GM18505 (cell line): ENCODE measurements around the gene DHX34.

Experiments used
- ATAC-seq: cut with Tn5 transposase; IDR thresholded peaks from one replicate; pipeline ENCODE4 v1.9.1; 2021; ENCODE audit not compliant: unreplicated experiment
- POLR2A ChIP-seq: IDR thresholded peaks from 4 replicates; pipeline ENCODE4 v1.6.1; 2011; ENCODE audit warnings: borderline replicate concordance; ENCODE audit not compliant: insufficient read depth, insufficient read length; ENCODE audit errors: extremely low read depth

Gene DHX34

GRCh38 chr19:47417107-47417745 lies 68.1 kb downstream of the DHX34 start:
- no peak for ATAC-seq
- no peak for TF ChIP-seq POLR2A

DNA sequence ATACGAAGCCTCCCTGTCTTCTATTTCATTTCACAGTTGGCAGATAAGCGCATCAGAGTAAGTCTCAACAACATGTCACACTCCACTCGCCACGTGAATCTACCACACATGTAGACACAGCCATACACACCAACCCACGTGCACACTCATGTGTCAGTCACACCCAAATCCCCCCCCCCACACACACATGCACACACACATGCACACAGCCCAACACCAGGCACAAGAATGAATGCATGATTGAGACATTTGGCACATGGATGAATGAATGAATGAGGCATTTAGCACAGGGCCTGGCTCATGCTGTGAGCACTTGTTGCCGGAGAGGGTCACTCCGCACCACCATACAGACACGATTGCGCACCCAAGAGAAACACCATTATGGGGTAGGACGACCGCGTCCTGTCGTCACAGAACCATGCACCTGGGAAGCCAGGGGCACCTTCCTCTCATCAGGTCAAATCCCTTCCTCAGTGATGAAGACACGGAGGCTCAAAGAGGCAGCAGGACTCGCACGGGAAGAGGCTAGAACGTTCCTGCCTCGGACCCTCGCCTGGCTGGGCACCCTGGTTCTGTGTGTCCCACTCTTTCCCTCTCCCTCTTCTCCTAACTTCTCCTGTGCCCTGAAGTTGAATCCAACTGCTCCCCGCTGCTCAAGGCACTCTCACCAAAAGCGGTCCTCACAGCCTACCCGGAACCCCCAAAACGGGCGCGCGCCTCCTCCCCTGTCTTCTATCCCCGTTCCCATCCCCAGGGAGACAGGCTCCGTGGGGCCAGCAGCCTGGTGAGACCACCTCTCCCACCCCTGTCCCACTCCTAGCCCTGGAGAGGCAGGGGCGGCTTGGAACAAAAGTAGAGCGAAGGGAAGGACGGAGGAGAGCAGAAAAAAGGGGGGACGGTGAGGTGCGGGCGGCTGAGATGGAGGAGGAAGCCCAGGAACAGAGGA lies 68.9 kb downstream of the DHX34 start:
- no peak for ATAC-seq
- TF ChIP-seq POLR2A = no peak

DNA sequence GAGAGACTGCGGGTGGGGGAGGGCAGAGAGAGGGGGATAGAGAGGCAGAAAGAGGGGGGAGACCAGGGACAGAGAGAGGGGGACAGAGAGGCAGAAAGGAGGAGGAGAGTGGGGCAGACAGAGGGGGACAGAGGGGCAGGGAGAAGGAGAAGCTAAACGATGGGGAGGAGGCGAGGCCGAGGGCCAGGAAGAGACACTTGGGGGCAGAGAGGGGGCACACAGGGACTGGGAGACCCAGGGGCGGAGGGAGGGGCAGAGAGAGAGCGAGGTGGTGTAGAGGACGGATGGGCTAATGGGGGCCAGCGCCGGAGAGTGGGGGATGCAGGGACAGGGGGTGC lies 69.5 kb downstream of the DHX34 start:
- no peak for ATAC-seq
- no peak for TF ChIP-seq POLR2A

GRCh38 chr19:47419030-47419783 lies 70.1 kb downstream of the DHX34 start, which contains the start of gene MEIS3:
TSS of gene MEIS3 (minus strand) at chr19:47419527. CDS start at chr19:47419081, 446 bp downstream.
- no peak for ATAC-seq
- no peak for TF ChIP-seq POLR2A

DNA sequence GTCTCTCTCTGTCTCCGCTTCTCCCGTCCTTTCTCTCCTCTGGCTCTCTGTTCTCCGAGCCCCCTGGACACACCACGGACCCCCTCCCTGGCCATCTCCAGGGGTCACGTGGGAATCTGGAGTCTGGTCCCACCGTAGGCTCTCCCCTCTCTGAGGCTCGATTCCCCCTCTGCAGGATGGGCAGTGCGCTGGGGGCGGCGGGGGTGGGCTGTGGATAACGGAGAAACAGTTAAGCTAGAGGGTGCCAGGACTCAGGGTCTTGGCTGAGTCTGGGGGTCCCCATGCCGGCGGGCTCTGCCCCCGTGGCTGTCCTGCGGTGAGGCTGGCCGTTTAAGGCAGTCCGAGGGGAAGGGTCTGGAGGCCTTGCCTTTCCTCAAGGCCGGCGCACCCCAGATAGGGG lies 70.7 kb downstream of the DHX34 start:
- no peak for ATAC-seq
- TF ChIP-seq POLR2A = no peak

DNA sequence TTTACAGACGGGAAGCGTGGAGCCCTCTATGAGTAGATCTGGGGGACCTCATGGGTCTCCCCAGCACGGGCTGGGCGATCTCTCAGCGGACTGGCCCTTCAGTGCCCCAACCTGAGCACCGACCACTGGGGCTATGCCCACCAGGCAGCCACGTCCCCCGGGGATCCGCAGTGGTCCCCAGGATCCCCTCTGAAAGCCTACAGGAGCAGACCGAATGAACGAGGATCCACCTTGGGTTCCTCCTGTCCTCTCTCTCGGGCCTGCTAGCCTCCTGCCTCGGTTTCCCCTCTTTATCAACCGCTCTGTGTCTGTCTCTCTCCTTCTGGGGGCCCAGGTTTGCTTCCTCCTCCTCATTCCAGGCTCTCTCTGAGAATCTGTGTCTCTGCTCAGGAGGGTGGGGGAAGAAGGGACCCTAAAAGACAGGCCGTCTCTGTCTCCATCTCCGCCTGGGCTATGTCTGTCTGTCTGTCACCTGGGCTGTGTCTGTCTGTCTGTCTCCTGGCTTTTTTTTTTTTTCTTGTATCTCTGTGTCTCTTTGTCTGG lies 72.2 kb downstream of the DHX34 start:
- ATAC-seq = no peak
- no peak for TF ChIP-seq POLR2A

GRCh38 chr19:47421844-47422395 lies 72.8 kb downstream of the DHX34 start:
- TF ChIP-seq POLR2A = no peak
- no peak for ATAC-seq

DNA sequence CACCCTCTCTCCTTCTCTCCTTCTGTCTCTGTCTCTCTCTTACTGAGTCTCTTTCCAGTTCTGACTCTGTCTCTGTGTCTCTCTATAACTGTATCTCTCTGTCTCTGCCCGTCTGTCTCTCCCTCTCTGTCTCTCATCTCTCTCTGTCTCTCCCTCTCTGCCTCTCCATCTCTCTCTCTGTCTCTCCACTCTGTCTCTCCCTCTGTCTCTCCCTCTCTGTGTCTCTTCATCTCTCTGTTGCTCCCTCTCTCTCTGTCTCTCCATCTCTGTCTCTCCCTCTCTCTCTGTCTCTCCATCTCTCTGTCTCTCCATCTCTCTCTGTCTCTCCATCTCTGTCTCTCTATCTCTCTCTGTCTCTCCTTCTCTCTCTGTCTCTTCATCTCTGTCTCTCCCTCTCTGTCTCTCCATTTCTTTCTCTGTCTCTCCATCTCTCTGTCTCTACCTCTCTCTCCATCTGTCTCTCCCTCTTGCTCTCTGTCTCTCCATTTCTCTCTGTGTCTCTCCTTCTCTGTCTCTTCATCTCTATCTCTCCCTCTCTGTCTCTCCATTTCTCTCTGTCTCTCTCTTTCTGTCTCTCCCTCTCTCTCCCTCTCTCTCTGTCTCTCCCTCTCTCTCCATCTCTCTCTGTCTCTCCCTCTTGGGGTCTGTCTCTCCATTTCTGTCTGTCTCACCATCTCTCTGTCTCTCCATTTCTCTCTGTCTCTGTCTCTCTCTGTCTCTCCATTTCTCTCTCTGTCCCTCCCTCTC lies 73.5 kb downstream of the DHX34 start:
- no peak for ATAC-seq
- TF ChIP-seq POLR2A = no peak

- no peak for ATAC-seq
- TF ChIP-seq POLR2A = no peak
Measured at GRCh38 chr19:47423203-47423882, 74.2 kb downstream of the DHX34 start.

- peak; percentile 47 for ATAC-seq
- no peak for TF ChIP-seq POLR2A
Measured at GRCh38 chr19:47427241-47428176, 78.4 kb downstream of the DHX34 start.

- no peak for TF ChIP-seq POLR2A
- ATAC-seq = no peak
Measured at GRCh38 chr19:47428177-47428894, 79.2 kb downstream of the DHX34 start.
